ENCODE data around the gene PANX3.

DNA sequence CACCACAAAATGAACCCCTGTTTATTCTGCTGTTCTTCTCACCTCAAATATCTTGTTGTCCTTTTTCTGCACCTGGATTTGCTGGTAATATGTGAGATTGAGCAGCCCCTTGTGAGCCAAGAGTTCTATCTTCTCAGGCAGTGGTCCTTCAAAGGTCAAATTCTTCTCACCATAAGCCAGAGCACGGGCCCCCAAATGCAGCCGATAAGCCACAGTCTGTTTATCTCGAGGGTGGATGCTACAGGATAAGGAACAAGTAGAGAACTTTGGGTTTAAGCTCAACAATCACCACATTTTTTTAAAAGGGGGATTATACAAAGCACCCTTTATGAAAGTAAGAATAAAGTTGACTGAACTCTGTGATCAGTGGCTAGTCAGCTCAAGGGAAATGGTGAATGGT lies 27.3 kb downstream of the PANX3 start:
- TF ChIP-seq, protein P1, sequence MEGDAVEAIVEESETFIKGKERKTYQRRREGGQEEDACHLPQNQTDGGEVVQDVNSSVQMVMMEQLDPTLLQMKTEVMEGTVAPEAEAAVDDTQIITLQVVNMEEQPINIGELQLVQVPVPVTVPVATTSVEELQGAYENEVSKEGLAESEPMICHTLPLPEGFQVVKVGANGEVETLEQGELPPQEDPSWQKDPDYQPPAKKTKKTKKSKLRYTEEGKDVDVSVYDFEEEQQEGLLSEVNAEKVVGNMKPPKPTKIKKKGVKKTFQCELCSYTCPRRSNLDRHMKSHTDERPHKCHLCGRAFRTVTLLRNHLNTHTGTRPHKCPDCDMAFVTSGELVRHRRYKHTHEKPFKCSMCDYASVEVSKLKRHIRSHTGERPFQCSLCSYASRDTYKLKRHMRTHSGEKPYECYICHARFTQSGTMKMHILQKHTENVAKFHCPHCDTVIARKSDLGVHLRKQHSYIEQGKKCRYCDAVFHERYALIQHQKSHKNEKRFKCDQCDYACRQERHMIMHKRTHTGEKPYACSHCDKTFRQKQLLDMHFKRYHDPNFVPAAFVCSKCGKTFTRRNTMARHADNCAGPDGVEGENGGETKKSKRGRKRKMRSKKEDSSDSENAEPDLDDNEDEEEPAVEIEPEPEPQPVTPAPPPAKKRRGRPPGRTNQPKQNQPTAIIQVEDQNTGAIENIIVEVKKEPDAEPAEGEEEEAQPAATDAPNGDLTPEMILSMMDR (IDR thresholded peaks at IDR 0.05 in 2 of 3, conservative IDR thresholded peaks at IDR 0.05 in 1 of 3; ENCODE audit: control insufficient read depth in 2 of 3, extremely low read depth in 1 of 3, insufficient read depth in 1 of 3, low read depth in 3 of 3, low read length in 3 of 3) = no peak
- TF ChIP-seq RB1 (IDR thresholded peaks at IDR 0.05; ENCODE audit: borderline replicate concordance) (no peak), NRF1 (conservative IDR thresholded peaks at IDR 0.05; ENCODE audit: low read depth, low read length) (no peak), POLR2A (IDR thresholded peaks at IDR 0.05; ENCODE audit: low read depth, low read length) (no peak), NFYA (IDR thresholded peaks at IDR 0.05; ENCODE audit: borderline replicate concordance, low read depth, low read length) (no peak), SMC3 (IDR thresholded peaks at IDR 0.05; ENCODE audit: borderline replicate concordance, low read length) (no peak), POLR2AphosphoS2 (IDR thresholded peaks at IDR 0.05; ENCODE audit: low read depth, low read length) (no peak), YY1 (IDR thresholded peaks at IDR 0.05; ENCODE audit: low read depth, low read length) (no peak), HDAC6 (IDR thresholded peaks at IDR 0.05; ENCODE audit: unreplicated experiment) (no peak), SP1 (IDR thresholded peaks at IDR 0.05; ENCODE audit: low read depth, low read length) (no peak)
- TF ChIP-seq, protein P2, sequence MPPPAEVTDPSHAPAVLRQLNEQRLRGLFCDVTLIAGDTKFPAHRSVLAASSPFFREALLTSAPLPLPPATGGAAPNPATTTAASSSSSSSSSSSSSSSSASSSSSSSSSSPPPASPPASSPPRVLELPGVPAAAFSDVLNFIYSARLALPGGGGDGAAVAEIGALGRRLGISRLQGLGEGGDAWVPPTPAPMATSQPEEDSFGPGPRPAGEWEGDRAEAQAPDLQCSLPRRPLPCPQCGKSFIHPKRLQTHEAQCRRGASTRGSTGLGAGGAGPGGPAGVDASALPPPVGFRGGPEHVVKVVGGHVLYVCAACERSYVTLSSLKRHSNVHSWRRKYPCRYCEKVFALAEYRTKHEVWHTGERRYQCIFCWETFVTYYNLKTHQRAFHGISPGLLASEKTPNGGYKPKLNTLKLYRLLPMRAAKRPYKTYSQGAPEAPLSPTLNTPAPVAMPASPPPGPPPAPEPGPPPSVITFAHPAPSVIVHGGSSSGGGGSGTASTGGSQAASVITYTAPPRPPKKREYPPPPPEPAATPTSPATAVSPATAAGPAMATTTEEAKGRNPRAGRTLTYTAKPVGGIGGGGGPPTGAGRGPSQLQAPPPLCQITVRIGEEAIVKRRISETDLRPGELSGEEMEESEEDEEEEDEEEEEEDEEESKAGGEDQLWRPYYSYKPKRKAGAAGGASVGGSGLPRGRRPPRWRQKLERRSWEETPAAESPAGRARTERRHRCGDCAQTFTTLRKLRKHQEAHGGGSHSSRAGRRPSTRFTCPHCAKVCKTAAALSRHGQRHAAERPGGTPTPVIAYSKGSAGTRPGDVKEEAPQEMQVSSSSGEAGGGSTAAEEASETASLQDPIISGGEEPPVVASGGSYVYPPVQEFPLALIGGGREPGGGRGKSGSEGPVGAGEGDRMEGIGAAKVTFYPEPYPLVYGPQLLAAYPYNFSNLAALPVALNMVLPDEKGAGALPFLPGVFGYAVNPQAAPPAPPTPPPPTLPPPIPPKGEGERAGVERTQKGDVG (CRISPR knock-in tag; IDR thresholded peaks at IDR 0.05) = no peak
- TF ChIP-seq, protein P3, sequence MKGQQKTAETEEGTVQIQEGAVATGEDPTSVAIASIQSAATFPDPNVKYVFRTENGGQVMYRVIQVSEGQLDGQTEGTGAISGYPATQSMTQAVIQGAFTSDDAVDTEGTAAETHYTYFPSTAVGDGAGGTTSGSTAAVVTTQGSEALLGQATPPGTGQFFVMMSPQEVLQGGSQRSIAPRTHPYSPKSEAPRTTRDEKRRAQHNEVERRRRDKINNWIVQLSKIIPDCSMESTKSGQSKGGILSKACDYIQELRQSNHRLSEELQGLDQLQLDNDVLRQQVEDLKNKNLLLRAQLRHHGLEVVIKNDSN (IDR thresholded peaks at IDR 0.05; ENCODE audit: borderline replicate concordance, extremely low read length, insufficient read depth, low read depth, low read length) = no peak

Data from GM12878 (cell line).